Astrocyte (in vitro differentiated cells and primary cell): Measurements from ENCODE around the gene CHD5. TPM values are rescaled to one million over a fixed set of nuclear protein-coding genes. Genes with fewer than 3 reads are reported as not detected.
A peak's percentile ranks its signal among the peaks of the same experiment; 100 is the strongest.

Experiments
- DNase-seq: peaks from one replicate; pipeline ENCODE4 v3.0.0-alpha.2; 2010; ENCODE audit warnings: low read depth
- FAIRE-seq: peaks from 2 replicates; lab custom pipeline; 2011; peaks lifted over from hg19 to GRCh38; lab: Jason Lieb, UNC
- H2AFZ ChIP-seq: 2 replicates; pipeline ENCODE4 v1.6.0; 2012; ENCODE audit warnings: low read depth, low read length, inconsistent platforms
- H3K27ac ChIP-seq: 2 replicates; pipeline ENCODE4 v1.5.1; 2011; ENCODE audit warnings: low read depth, low read length, inconsistent platforms
- H3K27me3 ChIP-seq: 2 replicates; pipeline ENCODE4 v1.6.0; 2011; ENCODE audit warnings: low read length, inconsistent platforms; ENCODE audit not compliant: insufficient read depth
- H3K36me3 ChIP-seq: 2 replicates; pipeline ENCODE4 v1.5.1; 2011; ENCODE audit warnings: low read length, inconsistent platforms; ENCODE audit not compliant: insufficient read depth
- H3K4me1 ChIP-seq: 2 replicates; pipeline ENCODE4 v1.5.1; 2011; ENCODE audit warnings: low read length, inconsistent platforms; ENCODE audit not compliant: insufficient read depth
- H3K4me2 ChIP-seq: 2 replicates; pipeline ENCODE4 v1.6.0; 2012; ENCODE audit warnings: low read length, inconsistent platforms
- H3K4me3 ChIP-seq: 2 replicates; pipeline ENCODE4 v1.5.1; 2011; ENCODE audit warnings: low read depth, mild to moderate bottlenecking, low read length, inconsistent platforms; ENCODE audit not compliant: insufficient read depth
- H3K79me2 ChIP-seq: 2 replicates; pipeline ENCODE4 v1.6.0; 2012; ENCODE audit warnings: mild to moderate bottlenecking, low read length, inconsistent platforms; ENCODE audit not compliant: insufficient read depth
- H3K9ac ChIP-seq: 2 replicates; pipeline ENCODE4 v1.6.0; 2012; ENCODE audit warnings: mild to moderate bottlenecking, low read length, inconsistent platforms
- H3K9me3 ChIP-seq: 2 replicates; pipeline ENCODE4 v1.5.1; 2012; ENCODE audit warnings: low read depth, mild to moderate bottlenecking, low read length, inconsistent platforms; ENCODE audit not compliant: insufficient read depth
- H4K20me1 ChIP-seq: 2 replicates; pipeline ENCODE4 v1.6.0; 2012; ENCODE audit warnings: low read length, inconsistent platforms; ENCODE audit not compliant: insufficient read depth
- H3K27ac Mint-ChIP-seq: one replicate; pipeline ENCODE4 v1.8.0; 2021; ENCODE audit warnings: mild to moderate bottlenecking, mixed read lengths; ENCODE audit not compliant: unreplicated experiment
- H3K27me3 Mint-ChIP-seq: one replicate; pipeline ENCODE4 v1.8.0; 2021; ENCODE audit warnings: low read depth, mixed read lengths; ENCODE audit not compliant: unreplicated experiment
- H3K36me3 Mint-ChIP-seq: one replicate; pipeline ENCODE4 v1.8.0; 2021; ENCODE audit warnings: low read depth, mixed read lengths; ENCODE audit not compliant: unreplicated experiment
- H3K4me1 Mint-ChIP-seq: one replicate; pipeline ENCODE4 v1.8.0; 2021; ENCODE audit warnings: low read depth, mixed read lengths; ENCODE audit not compliant: unreplicated experiment
- H3K4me3 Mint-ChIP-seq: one replicate; pipeline ENCODE4 v1.8.0; 2021; ENCODE audit warnings: mild to moderate bottlenecking, moderate library complexity, mixed read lengths; ENCODE audit not compliant: unreplicated experiment
- H3K9me3 Mint-ChIP-seq: one replicate; pipeline ENCODE4 v1.8.0; 2021; ENCODE audit warnings: mild to moderate bottlenecking, mixed read lengths; ENCODE audit not compliant: unreplicated experiment
- CTCF ChIP-seq: IDR thresholded peaks from 2 replicates; pipeline ENCODE4 v1.5.1; 2011; ENCODE audit warnings: low read depth, mild to moderate bottlenecking, inconsistent platforms, low read length, moderate library complexity; ENCODE audit not compliant: insufficient read depth
- EZH2 ChIP-seq: IDR thresholded peaks from 2 replicates; pipeline ENCODE4 v1.6.1; 2012; ENCODE audit warnings: mild to moderate bottlenecking, low read length, inconsistent platforms; ENCODE audit not compliant: insufficient read depth
- total RNA-seq: library from RNA; stranded (reverse); gene quantifications from 2 replicates; pipeline ENCODE4 v1.2.1, GENCODE V29; 2021

CHD5 gene
- total RNA-seq, 1 donor from 2014 or later: 0.18 TPM

- Histone ChIP-seq H3K4me1 (peaks cover 8% of the 10 kb centered on the region), H3K27me3 (peaks cover 6% of the 10 kb centered on the region), H3K27ac (no peak overlapping the region), H3K9ac (no peak overlapping the region), H2AFZ (no peak overlapping the region), H3K79me2 (no peaks in the 10 kb centered on the region), H3K4me2 (no peak overlapping the region), H3K4me3 (no peak overlapping the region), H3K9me3 (no peaks in the 10 kb centered on the region), H3K36me3 (no peaks in the 10 kb centered on the region), H4K20me1 (peaks cover 10% of the 10 kb centered on the region)
- Mint-ChIP-seq H3K36me3 (no peaks in the 10 kb centered on the region), H3K27me3 (peaks cover 62% of the 10 kb centered on the region), H3K9me3 (no peaks in the 10 kb centered on the region), H3K4me1 (peaks cover 11% of the 10 kb centered on the region), H3K4me3 (no peak overlapping the region), H3K27ac (no peak overlapping the region)
- TF ChIP-seq EZH2: no peak
- no peak for TF ChIP-seq CTCF
- DNase-seq (no peak), FAIRE-seq (no peak)
These were observed 17.8 kb downstream of the CHD5 start for GRCh38 chr1:6162341-6162740.

- peak overlapping the region; percentile 58 for H3K4me2 ChIP-seq
- no peak overlapping the region for H3K27ac ChIP-seq
- H3K36me3 ChIP-seq: no peaks in the 10 kb centered on the region
- H3K4me1 ChIP-seq: peaks cover 14% of the 10 kb centered on the region
- peaks cover 16% of the 10 kb centered on the region for H3K4me1 Mint-ChIP-seq
- H3K4me3 ChIP-seq: no peak overlapping the region
- H3K27me3 ChIP-seq: peaks cover 3% of the 10 kb centered on the region
- DNase-seq (no peak), FAIRE-seq (no peak)
- peaks cover 28% of the 10 kb centered on the region for H3K27me3 Mint-ChIP-seq
- H3K9me3 Mint-ChIP-seq: no peaks in the 10 kb centered on the region
- TF ChIP-seq EZH2 (no peak), CTCF (no peak)
- H3K27ac Mint-ChIP-seq: no peak overlapping the region
- no peak overlapping the region for H2AFZ ChIP-seq
- no peak overlapping the region for H3K9ac ChIP-seq
- no peak overlapping the region for H3K4me3 Mint-ChIP-seq
- no peaks in the 10 kb centered on the region for H3K9me3 ChIP-seq
- H3K79me2 ChIP-seq: no peaks in the 10 kb centered on the region
- H3K36me3 Mint-ChIP-seq: no peaks in the 10 kb centered on the region
- peaks cover 14% of the 10 kb centered on the region for H4K20me1 ChIP-seq
These were observed 21.9 kb downstream of the CHD5 start for GRCh38 chr1:6158181-6158580.

- FAIRE-seq (no peak), DNase-seq (peak; percentile 46)
- Histone ChIP-seq H3K9me3 (no peaks in the 10 kb centered on the region), H3K79me2 (no peaks in the 10 kb centered on the region), H3K4me1 (peaks cover 14% of the 10 kb centered on the region), H2AFZ (no peak overlapping the region), H3K27ac (no peak overlapping the region), H3K9ac (peak overlapping the region; percentile 8), H3K4me3 (no peak overlapping the region), H4K20me1 (peaks cover 14% of the 10 kb centered on the region), H3K36me3 (no peaks in the 10 kb centered on the region), H3K4me2 (peak overlapping the region; percentile 58), H3K27me3 (peaks cover 3% of the 10 kb centered on the region)
- Mint-ChIP-seq H3K27me3 (peaks cover 32% of the 10 kb centered on the region), H3K4me3 (no peak overlapping the region), H3K9me3 (no peaks in the 10 kb centered on the region), H3K4me1 (peaks cover 16% of the 10 kb centered on the region), H3K36me3 (no peaks in the 10 kb centered on the region), H3K27ac (peak overlapping the region; percentile 51)
- TF ChIP-seq EZH2 (no peak), CTCF (no peak)
These were observed 22.5 kb downstream of the CHD5 start for GRCh38 chr1:6157528-6158174.
